ENCODE data around the gene FOXP1.

DNA sequence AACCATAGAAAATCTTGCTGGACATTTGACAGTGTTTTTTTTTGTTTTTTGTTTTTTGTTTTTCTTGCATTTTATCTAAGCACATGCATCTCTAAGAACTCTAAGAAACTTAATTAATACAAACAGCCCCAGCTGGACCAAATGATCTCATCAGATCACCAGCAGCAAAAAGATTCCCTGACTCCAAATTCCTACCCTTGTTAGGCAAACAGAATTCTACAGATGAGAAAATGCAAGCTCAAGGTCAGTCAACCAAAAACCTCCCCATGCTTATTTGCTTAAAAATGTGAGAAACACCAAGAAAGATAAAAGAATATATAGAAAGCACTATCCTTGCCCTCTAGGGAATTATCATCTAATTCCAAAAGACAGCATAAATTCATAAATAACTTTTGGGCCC, 65.4 kb downstream of the FOXP1 start:
- TF ChIP-seq MXI1 (conservative IDR thresholded peaks at IDR 0.05; ENCODE audit: poor library complexity, severe bottlenecking) = no peak
- TF ChIP-seq, protein P1, sequence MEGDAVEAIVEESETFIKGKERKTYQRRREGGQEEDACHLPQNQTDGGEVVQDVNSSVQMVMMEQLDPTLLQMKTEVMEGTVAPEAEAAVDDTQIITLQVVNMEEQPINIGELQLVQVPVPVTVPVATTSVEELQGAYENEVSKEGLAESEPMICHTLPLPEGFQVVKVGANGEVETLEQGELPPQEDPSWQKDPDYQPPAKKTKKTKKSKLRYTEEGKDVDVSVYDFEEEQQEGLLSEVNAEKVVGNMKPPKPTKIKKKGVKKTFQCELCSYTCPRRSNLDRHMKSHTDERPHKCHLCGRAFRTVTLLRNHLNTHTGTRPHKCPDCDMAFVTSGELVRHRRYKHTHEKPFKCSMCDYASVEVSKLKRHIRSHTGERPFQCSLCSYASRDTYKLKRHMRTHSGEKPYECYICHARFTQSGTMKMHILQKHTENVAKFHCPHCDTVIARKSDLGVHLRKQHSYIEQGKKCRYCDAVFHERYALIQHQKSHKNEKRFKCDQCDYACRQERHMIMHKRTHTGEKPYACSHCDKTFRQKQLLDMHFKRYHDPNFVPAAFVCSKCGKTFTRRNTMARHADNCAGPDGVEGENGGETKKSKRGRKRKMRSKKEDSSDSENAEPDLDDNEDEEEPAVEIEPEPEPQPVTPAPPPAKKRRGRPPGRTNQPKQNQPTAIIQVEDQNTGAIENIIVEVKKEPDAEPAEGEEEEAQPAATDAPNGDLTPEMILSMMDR (IDR thresholded peaks at IDR 0.05; ENCODE audit: poor library complexity, severe bottlenecking) = no peak
- TF ChIP-seq TAF1 (IDR thresholded peaks at IDR 0.05; ENCODE audit: low read depth) = no peak
- TF ChIP-seq POLR2AphosphoS5 (IDR thresholded peaks at IDR 0.05) = no peak
- TF ChIP-seq SMC3 (conservative IDR thresholded peaks at IDR 0.05; ENCODE audit: poor library complexity) = no peak
